Fibroblast of peridontal ligament (primary cell): ENCODE results near the gene INHBB.
A peak's percentile ranks its signal among the peaks of the same experiment; 100 is the strongest.

Experiments
- DNase-seq: peaks from one replicate; pipeline ENCODE4 v3.0.0-alpha.2; 2010; ENCODE audit errors: extremely low read depth

INHBB gene

DNA sequence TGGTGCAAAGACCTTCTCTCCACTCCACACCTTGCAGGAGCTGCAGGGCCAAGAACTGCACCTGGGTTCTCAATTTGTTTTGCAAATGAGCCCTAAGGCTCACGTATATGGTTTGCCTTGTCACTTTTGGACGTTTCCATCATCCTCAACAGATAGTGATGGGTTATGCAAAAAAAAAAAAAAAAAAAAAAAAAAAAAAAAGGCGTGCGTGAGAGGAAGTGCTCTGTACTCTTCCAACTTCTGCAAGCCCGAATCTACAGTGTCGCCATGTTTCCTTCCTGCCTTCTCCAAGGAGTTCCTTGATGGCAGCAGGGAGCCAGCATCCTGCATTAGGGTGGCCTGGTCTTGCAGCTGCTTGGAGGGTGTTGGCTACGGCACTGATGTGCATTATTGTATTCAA is 4.0 kb upstream of the INHBB start:
- no peak for DNase-seq

DNA sequence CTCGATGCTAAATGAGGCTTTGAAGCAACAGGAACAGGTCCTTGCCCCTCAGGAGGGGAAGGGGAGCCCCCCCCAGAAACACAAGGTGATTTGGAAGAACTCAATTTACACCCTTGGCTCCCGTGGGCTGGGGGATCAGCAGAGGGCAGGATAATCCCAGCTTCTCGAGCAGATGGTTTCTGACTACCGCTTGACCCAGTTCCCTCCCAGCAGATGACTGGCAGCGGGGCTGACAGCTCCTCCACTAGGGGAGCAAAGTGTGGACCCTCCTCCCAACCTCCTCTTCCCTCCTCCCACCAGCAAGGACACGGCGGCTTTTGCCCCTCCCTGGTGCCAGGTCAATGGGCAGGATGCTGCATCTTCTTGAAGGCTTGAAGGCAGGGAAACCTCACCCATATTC is 3.5 kb upstream of the INHBB start:
- DNase-seq: no peak

DNA sequence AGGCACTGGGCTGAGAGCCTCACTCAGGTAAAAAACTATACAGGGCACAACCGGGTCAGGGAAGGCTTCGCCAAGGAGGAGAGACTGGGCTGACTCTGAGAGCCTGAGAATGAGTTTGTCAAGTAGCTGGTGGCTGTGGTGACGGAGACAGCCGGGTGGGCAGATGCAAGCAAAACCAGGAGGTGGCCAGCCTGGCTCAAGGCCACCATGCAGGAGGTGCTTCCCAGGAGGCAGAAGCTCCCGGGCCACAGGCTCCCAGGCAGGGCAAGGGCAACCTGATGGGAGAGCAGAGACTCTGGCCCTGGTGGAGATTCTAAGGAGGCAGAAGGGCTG is 2.9 kb upstream of the INHBB start:
- no peak for DNase-seq

DNA sequence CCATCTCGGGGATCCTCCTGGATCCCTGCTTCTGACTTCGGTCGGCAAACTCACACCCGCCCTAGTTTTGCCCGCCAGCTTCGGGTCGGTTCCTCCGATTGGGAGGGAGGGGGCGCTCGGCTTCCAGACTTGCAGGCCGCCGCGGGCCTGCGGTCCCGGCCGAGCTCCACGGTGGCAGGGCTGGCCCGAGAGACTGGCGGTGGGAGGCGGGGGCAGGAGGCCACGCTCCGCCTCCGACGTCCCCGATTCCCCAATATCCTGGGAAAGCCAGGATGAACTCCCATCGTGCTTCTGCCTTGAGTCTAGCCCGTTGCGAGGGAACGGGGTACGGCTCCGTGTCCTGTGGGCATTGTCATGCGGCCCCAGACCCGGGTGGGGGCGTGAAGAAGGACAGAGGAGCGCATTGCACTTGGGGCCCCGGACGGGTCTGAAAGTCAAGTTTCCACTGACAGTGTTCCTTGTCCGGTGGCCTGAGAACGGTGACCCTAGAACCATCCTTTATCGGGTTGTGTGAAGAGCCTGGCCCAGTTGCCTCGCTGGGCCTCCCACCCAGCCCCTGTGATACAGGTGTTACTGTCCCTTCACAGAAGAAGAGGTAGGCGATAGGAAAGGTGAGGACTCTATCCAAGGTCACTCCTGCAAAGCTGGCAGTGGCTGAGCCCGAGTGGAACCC is 2.4 kb upstream of the INHBB start:
- DNase-seq: peak; percentile 64

DNA sequence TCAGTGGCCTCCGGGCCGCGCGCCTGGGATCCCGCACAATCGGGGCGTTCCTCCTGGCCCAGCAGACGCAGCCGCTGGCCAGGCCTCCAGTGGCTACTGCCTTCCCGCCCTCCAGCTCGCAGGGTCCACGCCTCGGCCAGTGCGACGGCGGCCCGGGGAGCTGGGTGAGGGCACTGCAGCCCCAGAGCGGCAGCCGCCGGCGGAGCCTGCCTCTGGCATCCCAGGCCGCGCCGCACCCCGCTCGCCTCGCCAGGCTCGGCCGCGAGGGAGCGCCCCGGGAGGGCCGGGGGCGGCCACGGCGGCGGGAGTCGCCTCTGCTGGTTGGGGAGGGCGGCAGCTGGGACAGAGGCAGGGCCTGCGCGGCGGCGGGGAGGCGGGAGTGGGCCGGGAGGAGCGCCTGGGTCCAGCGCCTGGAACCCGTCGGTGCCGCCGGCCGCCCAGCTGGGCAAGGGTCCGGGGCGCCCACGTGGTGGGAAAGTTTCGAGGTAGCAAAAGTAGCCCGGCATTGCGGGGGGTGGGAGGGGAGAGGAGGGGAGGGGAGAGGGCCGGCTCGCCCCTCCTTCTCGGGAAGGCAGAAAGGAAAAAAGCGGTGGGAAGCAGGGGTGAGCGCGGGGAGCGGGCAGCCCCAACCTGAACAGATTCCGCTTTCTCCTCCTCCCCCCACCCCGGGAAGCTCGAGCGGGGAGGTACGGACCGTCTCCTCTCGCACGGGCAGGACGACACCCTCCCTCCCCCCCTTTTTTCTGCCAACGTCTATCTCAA is 1.5 kb upstream of the INHBB start:
- DNase-seq: no peak

DNA sequence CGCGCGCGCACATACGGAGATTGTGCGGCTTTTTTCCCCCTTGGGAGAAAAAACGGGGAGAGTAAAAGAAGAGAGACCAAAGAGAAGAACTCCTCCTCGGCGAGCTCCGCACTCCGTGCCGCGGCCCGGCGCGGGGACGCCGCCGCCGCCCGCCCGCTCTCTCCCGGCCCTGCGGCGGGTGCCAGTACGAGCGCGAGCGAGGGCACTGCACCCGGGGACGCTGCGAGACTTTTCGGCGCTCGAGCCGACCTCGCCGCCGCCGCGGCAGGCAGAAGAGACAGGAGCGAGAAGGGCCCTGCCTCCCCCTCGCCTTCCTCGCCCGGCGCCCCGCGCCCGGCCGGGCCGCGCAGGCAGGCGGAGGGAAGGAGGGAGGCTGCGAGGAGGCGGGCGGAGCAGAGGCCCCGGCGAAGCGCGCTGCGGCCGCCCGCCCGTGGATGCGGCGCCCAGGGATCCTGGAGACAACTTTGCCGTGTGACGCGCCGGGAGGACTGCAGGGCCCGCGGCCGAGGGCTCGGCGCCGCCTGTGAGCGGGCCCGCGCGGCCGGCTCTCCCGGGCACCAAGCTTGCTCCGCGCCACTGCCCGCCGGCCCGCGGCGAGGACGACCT is 857 bp upstream of the INHBB start:
- no peak for DNase-seq

DNA sequence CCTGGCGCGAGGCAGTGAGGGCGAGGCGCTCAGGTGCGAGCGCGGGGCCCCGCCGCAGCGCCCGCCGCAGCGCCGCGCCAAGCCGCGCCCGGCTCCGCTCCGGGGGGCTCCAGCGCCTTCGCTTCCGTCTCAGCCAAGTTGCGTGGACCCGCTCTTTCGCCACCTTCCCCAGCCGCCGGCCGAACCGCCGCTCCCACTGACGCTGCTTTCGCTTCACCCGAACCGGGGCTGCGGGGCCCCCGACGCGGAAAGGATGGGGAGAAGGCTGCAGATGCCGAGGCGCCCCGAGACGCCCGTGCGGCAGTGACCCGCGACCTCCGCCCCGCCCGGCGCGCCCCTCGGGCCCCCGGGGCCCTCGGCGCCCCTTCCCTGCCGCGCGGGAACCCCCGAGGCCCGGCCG is 328 bp upstream of the INHBB start:
- no peak for DNase-seq

DNA sequence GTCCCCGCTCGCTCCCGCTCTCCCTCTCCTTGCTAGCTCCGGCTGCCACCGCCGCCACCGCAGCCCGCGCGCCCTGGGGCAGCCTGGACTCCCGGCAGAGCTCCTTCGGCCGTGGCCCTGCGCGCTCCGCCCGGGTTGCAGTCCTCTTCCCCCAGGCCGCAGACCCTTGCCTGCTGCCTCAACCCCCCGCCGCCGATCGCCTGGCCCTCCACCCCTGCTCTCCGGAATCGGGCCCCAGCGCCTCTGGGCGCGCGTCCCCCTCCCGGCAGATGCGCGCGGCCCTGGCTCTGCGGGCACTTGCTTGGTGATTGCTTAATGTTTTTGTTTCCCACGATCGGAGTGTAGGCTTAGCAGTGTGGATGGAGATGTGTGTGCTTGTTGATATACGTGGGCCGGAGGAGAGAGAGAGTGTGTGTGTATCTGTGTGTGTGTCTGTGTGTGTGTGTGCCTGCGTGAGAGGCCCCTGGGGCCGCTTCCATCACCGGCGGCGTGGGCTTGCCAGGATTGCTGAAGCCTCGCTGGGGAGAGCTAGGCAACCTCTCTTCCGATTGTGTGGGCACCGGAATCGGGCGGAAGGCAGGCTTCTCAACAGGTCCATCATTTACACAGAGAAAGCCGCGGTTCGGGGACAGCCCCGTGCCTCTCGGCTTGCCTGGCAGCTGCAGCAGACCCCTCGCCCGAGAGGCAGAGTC is 877 bp downstream of the INHBB start:
- peak; percentile 15 for DNase-seq

DNA sequence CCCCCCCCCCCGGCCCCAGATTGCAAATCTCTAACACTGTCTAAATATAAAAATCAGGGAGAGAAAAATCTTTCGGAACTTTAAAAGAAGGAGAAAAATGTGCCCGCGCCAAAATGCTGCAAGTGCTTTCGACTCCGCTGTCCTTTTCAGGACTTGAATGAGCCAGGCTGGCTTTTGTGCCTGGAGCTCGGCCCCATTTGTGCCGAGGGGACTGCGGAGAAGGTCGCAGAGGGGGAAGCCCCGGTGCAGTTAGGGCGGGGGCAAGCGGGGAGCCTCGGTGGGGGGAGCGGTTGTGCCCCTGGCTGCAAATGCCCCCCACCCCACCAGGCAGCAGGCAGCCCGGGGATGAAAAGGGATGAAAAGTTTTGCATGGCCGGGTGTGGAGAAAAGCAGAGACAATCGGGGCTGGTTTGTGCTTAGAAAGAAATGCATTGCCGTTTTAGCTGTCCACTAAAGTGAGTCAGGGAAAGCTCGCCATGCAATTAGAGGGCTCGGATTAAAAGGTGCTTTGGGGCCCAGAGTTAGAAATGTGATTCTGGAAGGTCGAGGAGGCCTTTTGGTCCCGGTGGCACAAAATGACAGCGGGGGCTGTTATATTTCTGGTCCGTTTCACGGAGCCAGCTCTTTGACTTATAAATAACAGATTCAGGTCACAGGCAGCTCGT is 1.6 kb downstream of the INHBB start:
- peak; percentile 28 for DNase-seq

DNA sequence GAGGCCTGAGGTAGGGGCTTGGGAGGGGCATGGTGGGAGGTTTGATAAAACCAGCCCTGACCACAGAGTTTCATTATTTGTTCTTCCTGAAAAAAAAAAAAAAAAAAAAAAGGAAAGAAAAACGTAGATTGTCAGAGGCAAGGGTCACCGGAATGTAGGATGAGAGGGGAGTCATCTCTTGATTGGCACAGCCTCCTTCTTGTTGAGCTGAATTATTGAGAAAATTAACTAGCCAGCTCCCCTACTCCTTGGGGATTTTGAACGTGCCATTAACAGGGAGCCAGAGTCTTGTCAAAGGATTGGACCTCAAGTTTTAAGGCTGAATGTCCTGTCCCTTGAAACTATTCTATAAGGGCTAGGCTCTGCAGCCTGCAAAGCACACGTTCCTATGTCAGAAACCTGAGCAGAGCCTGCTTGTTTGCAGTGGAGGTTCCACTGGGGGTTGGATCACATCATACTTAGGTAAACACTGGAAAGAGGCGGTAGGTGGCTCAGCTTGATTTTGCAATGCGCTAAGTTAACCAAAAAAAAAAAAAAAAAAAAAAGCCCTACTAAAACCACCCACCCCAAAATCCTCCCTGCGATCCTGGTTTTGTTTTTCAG is 2.3 kb downstream of the INHBB start:
- no peak for DNase-seq

DNA sequence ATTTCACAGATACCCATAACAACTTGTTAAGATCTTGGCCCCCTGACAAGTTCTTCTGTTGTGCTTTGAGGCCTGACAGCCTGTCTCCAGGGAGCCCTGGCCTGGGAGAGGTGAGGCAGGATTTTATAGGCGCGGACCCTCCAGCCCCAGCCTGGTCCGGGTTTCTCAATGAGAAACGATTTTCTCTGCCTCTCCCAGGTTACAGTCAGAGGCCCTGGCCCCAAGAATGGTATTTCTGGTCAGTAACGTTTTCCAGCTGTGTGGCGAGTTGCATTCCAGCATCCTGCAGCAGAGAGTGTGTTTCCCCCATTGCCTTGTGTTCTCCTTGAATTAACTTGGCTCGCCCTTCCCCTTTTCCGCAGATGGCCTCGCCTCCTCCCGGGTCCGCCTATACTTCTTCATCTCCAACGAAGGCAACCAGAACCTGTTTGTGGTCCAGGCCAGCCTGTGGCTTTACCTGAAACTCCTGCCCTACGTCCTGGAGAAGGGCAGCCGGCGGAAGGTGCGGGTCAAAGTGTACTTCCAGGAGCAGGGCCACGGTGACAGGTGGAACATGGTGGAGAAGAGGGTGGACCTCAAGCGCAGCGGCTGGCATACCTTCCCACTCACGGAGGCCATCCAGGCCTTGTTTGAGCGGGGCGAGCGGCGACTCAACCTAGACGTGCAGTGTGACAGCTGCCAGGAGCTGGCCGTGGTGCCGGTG is 3.0 kb downstream of the INHBB start:
- DNase-seq: peak; percentile 23

DNA sequence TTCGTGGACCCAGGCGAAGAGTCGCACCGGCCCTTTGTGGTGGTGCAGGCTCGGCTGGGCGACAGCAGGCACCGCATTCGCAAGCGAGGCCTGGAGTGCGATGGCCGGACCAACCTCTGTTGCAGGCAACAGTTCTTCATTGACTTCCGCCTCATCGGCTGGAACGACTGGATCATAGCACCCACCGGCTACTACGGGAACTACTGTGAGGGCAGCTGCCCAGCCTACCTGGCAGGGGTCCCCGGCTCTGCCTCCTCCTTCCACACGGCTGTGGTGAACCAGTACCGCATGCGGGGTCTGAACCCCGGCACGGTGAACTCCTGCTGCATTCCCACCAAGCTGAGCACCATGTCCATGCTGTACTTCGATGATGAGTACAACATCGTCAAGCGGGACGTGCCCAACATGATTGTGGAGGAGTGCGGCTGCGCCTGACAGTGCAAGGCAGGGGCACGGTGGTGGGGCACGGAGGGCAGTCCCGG is 3.5 kb downstream of the INHBB start:
- DNase-seq: no peak

DNA sequence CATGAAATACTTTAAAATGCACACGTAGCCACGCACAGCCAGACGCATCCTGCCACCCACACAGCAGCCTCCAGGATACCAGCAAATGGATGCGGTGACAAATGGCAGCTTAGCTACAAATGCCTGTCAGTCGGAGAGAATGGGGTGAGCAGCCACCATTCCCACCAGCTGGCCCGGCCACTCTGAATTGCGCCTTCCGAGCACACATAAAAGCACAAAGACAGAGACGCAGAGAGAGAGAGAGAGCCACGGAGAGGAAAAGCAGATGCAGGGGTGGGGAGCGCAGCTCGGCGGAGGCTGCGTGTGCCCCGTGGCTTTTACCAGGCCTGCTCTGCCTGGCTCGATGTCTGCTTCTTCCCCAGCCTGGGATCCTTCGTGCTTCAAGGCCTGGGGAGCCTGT is 4.1 kb downstream of the INHBB start:
- DNase-seq: no peak

DNA sequence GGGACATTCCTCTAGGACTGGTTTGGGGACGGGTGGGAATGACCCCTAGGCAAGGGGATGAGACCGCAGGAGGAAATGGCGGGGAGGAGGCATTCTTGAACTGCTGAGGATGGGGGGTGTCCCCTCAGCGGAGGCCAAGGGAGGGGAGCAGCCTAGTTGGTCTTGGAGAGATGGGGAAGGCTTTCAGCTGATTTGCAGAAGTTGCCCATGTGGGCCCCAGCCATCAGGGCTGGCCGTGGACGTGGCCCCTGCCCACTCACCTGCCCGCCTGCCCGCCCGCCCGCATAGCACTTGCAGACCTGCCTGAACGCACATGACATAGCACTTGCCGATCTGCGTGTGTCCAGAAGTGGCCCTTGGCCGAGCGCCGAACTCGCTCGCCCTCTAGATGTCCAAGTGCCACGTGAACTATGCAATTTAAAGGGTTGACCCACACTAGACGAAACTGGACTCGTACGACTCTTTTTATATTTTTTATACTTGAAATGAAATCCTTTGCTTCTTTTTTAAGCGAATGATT is 4.9 kb downstream of the INHBB start:
- no peak for DNase-seq

DNA sequence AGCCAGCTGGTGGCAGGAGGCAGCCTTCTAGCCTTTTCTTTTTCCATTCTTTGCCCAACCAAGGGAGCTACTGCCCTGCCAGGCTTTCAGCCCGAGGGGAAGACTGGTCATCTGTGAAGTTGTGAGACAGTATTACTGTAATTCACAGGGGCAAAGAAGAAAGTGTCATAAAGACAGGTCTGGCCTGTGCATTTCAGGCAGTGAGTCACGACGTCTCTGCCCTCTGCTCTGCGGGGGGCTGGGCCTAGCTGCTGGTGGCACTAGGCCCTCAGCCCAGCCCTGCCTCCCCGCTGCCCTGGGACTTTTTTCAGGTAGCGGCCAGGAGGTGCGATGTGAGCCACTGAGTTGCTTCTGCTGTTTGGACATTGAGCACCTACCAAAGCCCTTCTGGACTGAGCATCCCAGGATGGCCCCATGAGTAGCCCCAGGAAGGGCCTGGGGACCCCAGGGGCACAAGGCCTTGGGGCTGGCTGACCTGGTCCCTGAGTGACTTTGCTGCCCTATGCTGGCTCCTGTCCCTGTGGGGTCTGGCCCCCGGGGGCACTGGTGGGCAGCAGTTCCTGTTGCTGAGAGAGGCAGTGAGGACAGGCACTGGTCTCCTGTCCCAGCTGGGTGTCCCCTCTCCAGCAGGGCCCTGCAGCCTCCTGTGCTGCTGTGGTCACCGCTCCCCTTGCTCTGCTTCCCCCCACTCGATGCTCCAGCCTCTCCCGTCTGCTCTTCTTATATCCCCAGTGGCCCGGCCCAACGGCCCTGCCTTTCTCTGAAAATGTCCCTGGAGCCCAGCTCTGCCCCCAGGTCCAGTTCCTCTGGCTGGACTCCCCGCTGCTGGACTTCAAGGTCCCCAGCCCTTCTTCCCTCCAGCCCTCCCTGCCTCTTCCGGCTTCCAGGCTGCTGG is 7.0 kb downstream of the INHBB start:
- DNase-seq: no peak

DNA sequence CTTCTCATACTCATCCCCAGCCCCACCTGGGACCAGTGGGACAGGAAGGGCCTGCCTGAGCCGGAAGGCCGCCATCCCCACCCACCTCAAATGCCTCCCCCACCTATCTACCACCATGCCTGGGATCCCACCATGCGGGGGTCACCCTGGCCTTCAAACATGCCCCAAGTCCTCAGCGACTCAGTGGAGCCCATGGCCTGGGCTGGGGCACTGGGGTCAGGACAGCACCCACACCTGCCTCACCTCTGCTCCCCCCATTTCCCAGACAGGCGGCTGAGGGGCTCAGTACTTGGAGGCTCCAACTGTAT is 7.6 kb downstream of the INHBB start:
- DNase-seq: no peak

DNA sequence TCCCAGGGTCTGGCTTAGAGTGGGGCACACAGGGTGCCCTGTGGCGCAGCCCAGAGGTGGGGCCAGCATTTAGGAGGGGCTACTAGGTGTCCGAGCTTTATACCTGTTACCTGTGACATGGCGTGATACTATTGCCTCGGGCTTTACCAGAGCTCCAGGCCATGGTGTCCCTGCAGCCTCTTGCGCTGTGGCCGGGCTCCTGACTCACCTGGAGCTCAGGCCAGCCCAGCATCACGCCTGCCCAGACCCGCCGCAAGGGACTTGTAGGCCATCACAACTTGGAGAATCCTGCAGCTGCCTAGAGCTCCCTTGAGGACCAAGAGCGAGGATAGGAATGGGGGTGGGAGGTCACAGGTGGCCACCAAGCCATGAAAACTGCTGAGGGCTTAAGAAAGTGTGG is 8.0 kb downstream of the INHBB start:
- DNase-seq: no peak

DNA sequence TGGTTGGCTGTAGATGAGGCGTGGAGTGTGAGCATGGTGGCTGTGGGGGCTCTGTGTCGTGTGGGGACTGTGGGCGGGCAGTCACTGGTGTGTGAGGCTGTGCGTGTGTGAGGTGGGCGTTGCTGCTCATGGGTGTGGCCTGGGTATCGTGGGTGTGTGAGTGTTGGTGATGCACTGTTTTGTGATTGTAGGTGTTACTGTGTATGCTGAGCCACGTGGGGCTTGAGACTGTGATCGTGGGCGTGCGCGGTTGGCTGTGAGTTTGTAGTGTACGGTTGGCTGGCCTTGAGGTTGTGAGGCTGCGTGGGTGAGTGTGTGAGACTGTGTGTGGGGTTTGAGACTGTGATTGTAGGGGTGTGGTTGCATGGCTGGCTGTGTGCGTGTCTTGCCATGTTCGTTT is 8.5 kb downstream of the INHBB start:
- no peak for DNase-seq

DNA sequence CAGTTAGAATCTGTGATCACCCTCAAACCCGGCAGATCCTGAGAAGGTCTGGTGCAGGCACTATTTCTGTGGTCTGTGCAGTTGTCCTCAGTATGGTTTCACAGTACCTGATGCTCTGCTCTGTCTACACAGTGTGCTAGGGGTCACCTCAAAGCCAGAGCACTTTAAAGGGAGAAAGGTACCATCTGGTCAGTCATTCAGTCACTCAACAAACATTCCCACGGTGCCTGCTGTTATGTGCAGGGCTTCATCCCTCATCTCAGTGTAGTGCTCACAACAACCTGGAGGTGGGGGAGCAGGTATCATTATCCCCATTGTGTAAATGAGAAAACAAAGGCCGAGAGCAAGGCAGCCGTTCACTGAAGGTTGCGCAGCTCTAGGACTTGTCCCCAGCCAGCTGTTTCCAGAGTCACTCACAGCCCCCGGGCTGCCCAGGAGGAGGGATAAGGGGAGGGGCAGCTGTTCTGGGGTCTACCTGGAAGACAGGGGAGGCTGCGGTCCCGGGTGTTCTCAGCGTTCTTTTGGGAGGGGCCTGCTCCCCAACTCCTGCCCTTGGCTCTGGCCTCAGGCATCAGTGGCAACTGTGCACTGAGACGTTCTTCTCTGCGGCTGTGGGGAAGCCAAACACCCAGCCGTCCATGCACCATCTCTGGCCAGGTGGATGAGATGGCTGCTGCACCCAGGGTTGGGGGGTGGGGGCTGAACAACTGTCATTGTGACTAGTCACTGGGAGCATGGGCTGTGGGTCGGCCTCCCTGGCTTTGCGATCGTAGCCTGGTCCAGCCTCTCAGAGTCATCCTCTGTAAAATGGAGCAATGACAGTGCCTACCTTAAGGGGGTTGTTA is 9.2 kb downstream of the INHBB start:
- DNase-seq: no peak
